Epithelial cell of esophagus (primary cell): Measurements from ENCODE around the gene CFAP100.

Source experiments
- DNase-seq: peaks from one replicate; pipeline ENCODE4 v3.0.0; 2010; ENCODE audit warnings: low read depth
- H3K4me3 ChIP-seq: 2 replicates; pipeline ENCODE4 v1.5.1; 2011; ENCODE audit warnings: mild to moderate bottlenecking, low read length, control low read depth
- CTCF ChIP-seq: IDR thresholded peaks from 2 replicates; pipeline ENCODE4 v1.5.1; 2011; ENCODE audit warnings: low read depth, mild to moderate bottlenecking, low read length, control low read depth, inconsistent platforms; ENCODE audit not compliant: insufficient read depth; ENCODE audit errors: missing control alignments

The CFAP100 gene

GRCh38 chr3:126452213-126452612, 57.5 kb downstream of the CFAP100 start:
- DNase-seq, result no peak
- TF ChIP-seq CTCF, result no peak
- H3K4me3 ChIP-seq, result no peak overlapping the region

GRCh38 chr3:126454025-126454424, 59.3 kb downstream of the CFAP100 start:
- no peak for DNase-seq
- no peak for TF ChIP-seq CTCF

GRCh38 chr3:126454437-126455198, 59.9 kb downstream of the CFAP100 start:
- no peak for DNase-seq
- H3K4me3 ChIP-seq, result no peak overlapping the region
- no peak for TF ChIP-seq CTCF

More at GRCh38 chr3:126454025-126454424, 59.3 kb downstream of the CFAP100 start:
- H3K4me3 ChIP-seq, result no peak overlapping the region

- TF ChIP-seq CTCF, result no peak
- no peak overlapping the region for H3K4me3 ChIP-seq
- DNase-seq, result no peak
Measured at GRCh38 chr3:126456211-126456610, 61.5 kb downstream of the CFAP100 start.

DNA sequence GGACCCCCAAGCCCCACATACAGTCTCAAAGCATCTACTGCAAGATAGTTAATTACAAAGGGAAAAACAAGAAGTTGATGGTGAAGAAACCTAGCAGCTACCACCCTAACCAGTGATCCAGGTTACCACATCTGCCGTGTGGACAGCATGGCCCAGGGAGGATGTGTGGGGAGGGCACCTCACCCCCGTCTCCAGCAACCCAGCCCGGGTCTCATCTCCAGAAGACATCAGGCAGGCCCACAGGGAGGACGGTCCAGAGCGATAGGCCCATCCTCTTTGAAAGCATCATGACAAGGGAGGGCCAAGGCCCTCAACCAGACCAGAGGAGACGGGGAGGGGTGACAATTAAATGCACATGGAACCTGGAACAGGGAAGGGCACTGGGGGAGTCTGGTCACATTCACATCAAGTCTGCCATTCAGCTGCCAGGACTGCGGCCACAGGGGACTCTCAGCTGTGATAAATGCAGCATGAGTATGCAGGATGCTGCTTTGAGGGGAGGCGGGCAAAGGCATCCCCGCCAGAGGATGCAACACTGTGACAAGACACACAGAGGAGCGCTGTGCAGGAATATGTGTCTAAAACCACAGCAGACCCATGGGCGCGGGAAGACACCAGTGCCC, 62.2 kb downstream of the CFAP100 start:
- no peak for TF ChIP-seq CTCF
- no peak for DNase-seq
- H3K4me3 ChIP-seq, result no peak overlapping the region

GRCh38 chr3:126459111-126459762, 64.5 kb downstream of the CFAP100 start:
- DNase-seq, result no peak
- no peak overlapping the region for H3K4me3 ChIP-seq
- TF ChIP-seq CTCF, result no peak
